Neural progenitor cell (in vitro differentiated cells): ENCODE data around the gene MRNIP. TPM values are rescaled to one million over a fixed set of nuclear protein-coding genes. Genes with fewer than 3 reads are reported as not detected.
A peak's percentile ranks its signal among the peaks of the same experiment; 100 is the strongest.
"Not testable (repeated sequence)": the region's sequence is repeated elsewhere in the genome, so short reads cannot be mapped to it uniquely, and the experiment has no call there.

Experiments used
- DNase-seq: peaks from one replicate; pipeline ENCODE4 v3.0.0-alpha.2; 2016; ENCODE audit warnings: low spot score
- H2AFZ ChIP-seq: fragments of 200-600 bp; sonication (generic); replicated peaks from 2 replicates; pipeline ENCODE4 v1.6.1; 2016; ENCODE audit warnings: antibody characterized with exemption
- H3F3A ChIP-seq: fragments of 200-600 bp; sonication (generic); 2 replicates; pipeline ENCODE4 v1.6.1; 2016; ENCODE audit warnings: antibody characterized with exemption, low read depth
- H3K27ac ChIP-seq: fragments of 200-600 bp; sonication (generic); 2 replicates; pipeline ENCODE4 v1.5.1; 2016; ENCODE audit warnings: mild to moderate bottlenecking
- H3K27me3 ChIP-seq: fragments of 200-600 bp; sonication (generic); 2 replicates; pipeline ENCODE4 v1.6.1; 2016; ENCODE audit warnings: mild to moderate bottlenecking, moderate library complexity
- H3K36me3 ChIP-seq: fragments of 200-600 bp; sonication (generic); 2 replicates; pipeline ENCODE4 v1.5.1; 2016
- H3K4me1 ChIP-seq: fragments of 200-600 bp; sonication (generic); 2 replicates; pipeline ENCODE4 v1.6.1; 2016; ENCODE audit warnings: mixed run types
- H3K4me2 ChIP-seq: fragments of 200-600 bp; sonication (generic); 2 replicates; pipeline ENCODE4 v1.6.1; 2016
- H3K4me3 ChIP-seq: fragments of 200-600 bp; sonication (generic); 2 replicates; pipeline ENCODE4 v1.5.1; 2016
- H3K79me2 ChIP-seq: fragments of 200-600 bp; sonication (generic); 2 replicates; pipeline ENCODE4 v1.6.1; 2016; ENCODE audit warnings: low read depth
- H3K9ac ChIP-seq: fragments of 200-600 bp; sonication (generic); 2 replicates; pipeline ENCODE4 v1.6.1; 2016
- H3K9me3 ChIP-seq: fragments of 200-600 bp; sonication (generic); 2 replicates; pipeline ENCODE4 v1.5.1; 2016; ENCODE audit warnings: low read depth
- H4K20me1 ChIP-seq: fragments of 200-600 bp; sonication (generic); 2 replicates; pipeline ENCODE4 v1.6.1; 2016; ENCODE audit warnings: low read depth
- H3K27ac Mint-ChIP-seq: 3 replicates; pipeline ENCODE4 v1.8.0; 2021; ENCODE audit warnings: mixed read lengths
- H3K27me3 Mint-ChIP-seq: 2 replicates; pipeline ENCODE4 v1.8.0; 2022; ENCODE audit warnings: low read depth, mild to moderate bottlenecking, inconsistent platforms, moderate library complexity, mixed read lengths; ENCODE audit not compliant: insufficient read depth
- H3K36me3 Mint-ChIP-seq: 3 replicates; pipeline ENCODE4 v1.8.0; 2021; ENCODE audit warnings: mixed read lengths
- H3K4me1 Mint-ChIP-seq: 3 replicates; pipeline ENCODE4 v1.8.0; 2021; ENCODE audit warnings: mixed read lengths
- H3K4me3 Mint-ChIP-seq: 3 replicates; pipeline ENCODE4 v1.8.0; 2021; ENCODE audit warnings: mild to moderate bottlenecking, moderate library complexity, mixed read lengths
- H3K9me3 Mint-ChIP-seq: 3 replicates; pipeline ENCODE4 v1.8.0; 2020; ENCODE audit warnings: mixed read lengths
- EZH2 ChIP-seq: fragments of 200-600 bp; sonication (generic); IDR thresholded peaks from 2 replicates; pipeline ENCODE4 v1.6.1; 2017; ENCODE audit warnings: antibody characterized with exemption, mild to moderate bottlenecking, moderate library complexity
- EZH2phosphoT487 ChIP-seq: fragments of 200-600 bp; sonication (generic); IDR thresholded peaks from 2 replicates; pipeline ENCODE4 v1.6.1; 2017; ENCODE audit warnings: antibody characterized with exemption
- total RNA-seq: library from RNA; depleted of rRNA; stranded (reverse); fragments of >200 nt; gene quantifications from 2 replicates; pipeline ENCODE4 v1.2.3, GENCODE V29; 2015; ENCODE audit warnings: low replicate concordance
- TF ChIP-seq, protein P1 (sequence below): fragments of 200-600 bp; sonication (generic); IDR thresholded peaks from 2 replicates; pipeline ENCODE4 v1.5.1; 2017; ENCODE audit warnings: antibody characterized with exemption, mild to moderate bottlenecking

Gene MRNIP
- total RNA-seq, 1 donor from 2014 or later, result 68.5 TPM

- Mint-ChIP-seq H3K36me3 (peaks cover 15% of the 10 kb centered on the region), H3K27me3 (peaks cover 2% of the 10 kb centered on the region)
Observed at GRCh38 chr5:179872055-179872827, 13.6 kb upstream of the MRNIP start.

GRCh38 chr5:179871533-179871932, 12.9 kb upstream of the MRNIP start:
- H3K27me3 Mint-ChIP-seq, H3K36me3 ChIP-seq, H3K27ac ChIP-seq: not testable (repeated sequence)

More at GRCh38 chr5:179872055-179872827, 13.6 kb upstream of the MRNIP start:
- no peaks in the 10 kb centered on the region for H3K9me3 ChIP-seq
- no peak overlapping the region for H3K27ac ChIP-seq
- no peaks in the 10 kb centered on the region for H3K27me3 ChIP-seq
- Mint-ChIP-seq H3K4me1 (peaks cover 6% of the 10 kb centered on the region), H3K4me3 (no peak overlapping the region), H3K27ac (no peak overlapping the region), H3K9me3 (no peaks in the 10 kb centered on the region)
- peaks cover 4% of the 10 kb centered on the region for H4K20me1 ChIP-seq
- no peak for DNase-seq
- H3K36me3 ChIP-seq, result no peaks in the 10 kb centered on the region
- TF ChIP-seq, protein P1, sequence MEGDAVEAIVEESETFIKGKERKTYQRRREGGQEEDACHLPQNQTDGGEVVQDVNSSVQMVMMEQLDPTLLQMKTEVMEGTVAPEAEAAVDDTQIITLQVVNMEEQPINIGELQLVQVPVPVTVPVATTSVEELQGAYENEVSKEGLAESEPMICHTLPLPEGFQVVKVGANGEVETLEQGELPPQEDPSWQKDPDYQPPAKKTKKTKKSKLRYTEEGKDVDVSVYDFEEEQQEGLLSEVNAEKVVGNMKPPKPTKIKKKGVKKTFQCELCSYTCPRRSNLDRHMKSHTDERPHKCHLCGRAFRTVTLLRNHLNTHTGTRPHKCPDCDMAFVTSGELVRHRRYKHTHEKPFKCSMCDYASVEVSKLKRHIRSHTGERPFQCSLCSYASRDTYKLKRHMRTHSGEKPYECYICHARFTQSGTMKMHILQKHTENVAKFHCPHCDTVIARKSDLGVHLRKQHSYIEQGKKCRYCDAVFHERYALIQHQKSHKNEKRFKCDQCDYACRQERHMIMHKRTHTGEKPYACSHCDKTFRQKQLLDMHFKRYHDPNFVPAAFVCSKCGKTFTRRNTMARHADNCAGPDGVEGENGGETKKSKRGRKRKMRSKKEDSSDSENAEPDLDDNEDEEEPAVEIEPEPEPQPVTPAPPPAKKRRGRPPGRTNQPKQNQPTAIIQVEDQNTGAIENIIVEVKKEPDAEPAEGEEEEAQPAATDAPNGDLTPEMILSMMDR, result no peak
- TF ChIP-seq EZH2 (no peak), EZH2phosphoT487 (no peak)
- H3K4me1 ChIP-seq, result peaks cover 20% of the 10 kb centered on the region
- no peak overlapping the region for H3K4me2 ChIP-seq
- no peak overlapping the region for H3K4me3 ChIP-seq
- no peaks in the 10 kb centered on the region for H3K79me2 ChIP-seq
- H3K9ac ChIP-seq, result no peak overlapping the region
- no peak overlapping the region for H2AFZ ChIP-seq
- peaks cover 28% of the 10 kb centered on the region for H3F3A ChIP-seq

DNA sequence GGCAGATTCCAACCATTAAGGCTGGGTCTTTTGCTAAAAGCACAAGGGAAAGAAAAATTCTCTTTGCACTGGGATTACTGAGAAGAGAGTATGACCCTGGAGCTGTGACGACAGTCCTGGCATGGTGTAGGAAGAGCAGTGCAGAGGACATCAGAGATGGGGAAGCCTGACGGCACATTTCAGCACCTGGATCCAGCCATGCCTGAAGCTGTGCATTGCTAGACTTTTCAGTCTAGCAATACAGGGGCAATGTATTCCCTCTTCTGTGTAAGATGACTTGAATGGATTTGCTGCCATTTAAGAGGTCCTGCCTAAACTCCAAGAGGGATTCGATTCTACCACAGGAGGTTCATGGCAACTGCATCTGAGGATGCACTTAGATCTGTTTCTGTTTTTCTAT, 12.3 kb upstream of the MRNIP start:
- Histone ChIP-seq H3K4me2 (no peak overlapping the region), H3F3A (peaks cover 28% of the 10 kb centered on the region), H3K9me3 (no peaks in the 10 kb centered on the region), H3K27me3 (no peaks in the 10 kb centered on the region), H3K27ac (no peak overlapping the region), H3K79me2 (no peaks in the 10 kb centered on the region), H4K20me1 (peaks cover 4% of the 10 kb centered on the region), H2AFZ (no peak overlapping the region), H3K9ac (no peak overlapping the region), H3K36me3 (no peaks in the 10 kb centered on the region), H3K4me3 (no peak overlapping the region), H3K4me1 (peaks cover 20% of the 10 kb centered on the region)
- Mint-ChIP-seq H3K27me3 (no peaks in the 10 kb centered on the region), H3K27ac (peak overlapping the region; percentile 89), H3K4me3 (no peak overlapping the region), H3K36me3 (peaks cover 14% of the 10 kb centered on the region), H3K4me1 (peaks cover 6% of the 10 kb centered on the region), H3K9me3 (no peaks in the 10 kb centered on the region)
- DNase-seq, result no peak
- TF ChIP-seq EZH2phosphoT487, result no peak
- TF ChIP-seq EZH2, result no peak
- TF ChIP-seq, protein P1, result no peak

More at GRCh38 chr5:179871533-179871932, 12.9 kb upstream of the MRNIP start:
- not testable (repeated sequence) for H4K20me1 ChIP-seq, H3K4me3 Mint-ChIP-seq, H3K9me3 ChIP-seq, H3K4me3 ChIP-seq, H3K4me1 Mint-ChIP-seq, H3K4me2 ChIP-seq, H3K9ac ChIP-seq, DNase-seq, H3K27me3 ChIP-seq, H2AFZ ChIP-seq, H3K27ac Mint-ChIP-seq, H3K79me2 ChIP-seq, H3K9me3 Mint-ChIP-seq
- H3K4me1 ChIP-seq, result peaks cover 20% of the 10 kb centered on the region
- peaks cover 28% of the 10 kb centered on the region for H3F3A ChIP-seq
- peaks cover 16% of the 10 kb centered on the region for H3K36me3 Mint-ChIP-seq

DNA sequence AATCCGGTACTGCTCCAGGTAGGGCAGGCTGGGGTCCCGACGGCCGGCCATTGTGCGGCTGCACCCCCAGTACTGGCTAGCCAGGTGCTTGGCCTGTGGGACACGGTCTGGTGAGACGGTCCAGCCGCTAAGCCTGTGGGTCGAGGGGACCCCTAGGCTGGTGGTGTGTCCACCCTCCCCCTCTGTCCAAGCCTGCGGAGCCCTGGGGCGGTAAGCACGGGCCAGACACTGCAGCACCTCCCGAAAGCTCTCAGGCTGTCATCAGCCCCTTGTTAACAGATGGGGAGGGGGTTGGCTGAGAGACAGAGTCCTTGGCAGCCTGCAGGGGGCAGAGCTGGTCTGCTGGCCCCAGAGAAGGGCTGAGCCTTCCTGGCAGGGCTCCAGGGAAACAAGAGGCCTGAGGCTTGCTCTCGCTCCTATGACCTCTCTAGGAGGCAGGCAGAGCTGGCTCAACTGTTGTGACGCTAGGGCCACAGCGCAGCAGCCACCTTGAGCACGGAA, 11.8 kb upstream of the MRNIP start:
- Mint-ChIP-seq H3K9me3 (no peaks in the 10 kb centered on the region), H3K27ac (peak overlapping the region; percentile 89), H3K27me3 (no peaks in the 10 kb centered on the region), H3K36me3 (peaks cover 13% of the 10 kb centered on the region), H3K4me3 (no peak overlapping the region), H3K4me1 (peaks cover 6% of the 10 kb centered on the region)
- Histone ChIP-seq H3K79me2 (no peaks in the 10 kb centered on the region), H3K27ac (peak overlapping the region; percentile 73), H3K4me3 (no peak overlapping the region), H4K20me1 (peaks cover 4% of the 10 kb centered on the region), H3K4me2 (no peak overlapping the region), H3K9me3 (no peaks in the 10 kb centered on the region), H3K36me3 (no peaks in the 10 kb centered on the region), H3K9ac (no peak overlapping the region), H3K4me1 (peaks cover 20% of the 10 kb centered on the region), H3F3A (peaks cover 28% of the 10 kb centered on the region), H2AFZ (no peak overlapping the region), H3K27me3 (no peaks in the 10 kb centered on the region)
- peak; percentile 79 for DNase-seq
- TF ChIP-seq EZH2, result no peak
- TF ChIP-seq EZH2phosphoT487, result no peak
- TF ChIP-seq, protein P1, result peak; percentile 64
